IPS-NIHi11 (cell line): ENCODE data around the gene CADPS.

ENCODE experiments used
- DNase-seq: peaks from one replicate; pipeline ENCODE4 v3.0.0; 2012; ENCODE audit warnings: mixed read lengths, low spot score

CADPS gene

DNA sequence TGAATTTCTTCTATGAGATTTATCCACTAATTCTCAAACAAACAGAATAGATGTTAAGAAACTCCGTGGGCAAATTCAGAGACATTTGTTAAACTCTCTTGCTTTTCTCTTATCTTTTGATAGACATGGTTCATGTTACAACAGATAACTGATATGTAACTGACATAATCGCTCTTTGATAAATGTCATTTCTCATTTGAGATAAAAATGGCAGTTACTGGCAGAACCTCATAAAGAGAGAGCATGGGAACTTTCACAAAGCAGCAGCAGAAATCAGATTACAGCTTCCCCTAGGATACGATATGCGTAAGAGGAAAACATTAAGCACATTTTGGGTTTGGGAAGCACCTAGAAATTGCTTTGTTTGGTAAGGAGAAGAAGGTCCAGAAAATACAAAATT, 126.1 kb downstream of the CADPS start:
- DNase-seq, result no peak

DNA sequence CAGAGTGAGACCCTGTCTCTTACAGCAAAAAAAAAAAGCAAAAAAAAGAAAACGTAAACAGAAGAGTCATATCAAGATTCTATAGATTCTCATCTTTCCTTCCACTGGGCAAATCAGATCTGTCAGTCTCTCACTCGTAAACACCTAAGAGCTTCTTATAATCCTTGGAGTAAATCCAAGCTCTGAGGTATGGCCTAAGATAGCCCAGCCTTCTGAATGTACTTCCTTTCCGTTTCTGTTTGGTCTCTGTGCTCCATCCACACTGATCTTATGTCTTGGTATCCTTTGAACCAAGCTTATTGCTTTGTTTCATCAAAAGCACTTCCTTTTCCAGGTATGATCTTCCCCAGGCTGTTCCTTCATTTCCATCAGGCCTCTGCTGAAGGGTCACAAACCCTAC, 137.8 kb downstream of the CADPS start:
- no peak for DNase-seq

GRCh38 chr3:62735510-62735909, 139.7 kb downstream of the CADPS start:
- no peak for DNase-seq

GRCh38 chr3:62732183-62732904, 142.9 kb downstream of the CADPS start:
- DNase-seq, result no peak

- DNase-seq, result no peak
Measured at GRCh38 chr3:62727981-62728380, 147.2 kb downstream of the CADPS start.

- no peak for DNase-seq
Measured at GRCh38 chr3:62727536-62727935, 147.7 kb downstream of the CADPS start.

GRCh38 chr3:62724503-62724902, 150.7 kb downstream of the CADPS start:
- DNase-seq, result no peak

GRCh38 chr3:62723914-62724217, 151.3 kb downstream of the CADPS start:
- no peak for DNase-seq

GRCh38 chr3:62723166-62723913, 151.9 kb downstream of the CADPS start:
- peak; percentile 27 for DNase-seq

DNA sequence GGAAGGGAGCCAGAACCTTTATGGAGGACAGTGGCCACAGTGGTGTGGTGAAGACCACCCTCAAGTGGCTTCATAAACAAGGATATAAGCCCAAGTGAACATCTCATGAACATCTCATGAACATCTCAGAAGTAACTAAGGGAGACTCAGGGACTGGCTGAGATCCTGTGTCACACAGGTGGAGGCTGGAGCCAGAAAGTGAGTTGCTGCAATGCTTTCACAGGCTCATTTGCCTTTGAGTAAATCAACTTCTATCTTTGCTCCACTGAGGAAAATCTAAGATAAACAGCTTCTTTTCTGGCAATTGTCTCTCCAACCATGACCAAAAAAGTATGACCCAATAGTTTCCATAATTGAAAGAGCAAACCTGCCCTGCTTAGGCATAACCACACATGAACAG, 152.9 kb downstream of the CADPS start:
- no peak for DNase-seq

- no peak for DNase-seq
Measured at GRCh38 chr3:62718515-62719320, 156.5 kb downstream of the CADPS start.

DNA sequence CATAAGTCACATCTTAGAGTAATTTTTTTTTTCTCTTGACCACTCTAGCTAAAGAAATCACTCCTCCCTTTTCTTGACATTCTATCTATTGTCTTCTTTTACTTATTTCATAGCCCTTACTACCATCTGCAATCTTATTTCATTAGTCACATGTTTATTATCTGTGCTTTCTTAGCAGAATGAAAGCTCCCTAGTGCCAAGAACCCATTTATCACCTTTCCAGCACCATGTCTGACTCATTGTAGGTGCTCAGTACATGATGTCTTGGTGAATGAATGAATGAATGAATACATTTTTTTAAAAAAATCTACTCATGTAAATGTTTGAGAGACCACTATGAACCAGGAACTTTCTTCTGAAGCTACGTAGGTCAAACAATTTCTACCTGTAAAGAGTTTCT, 157.2 kb downstream of the CADPS start:
- no peak for DNase-seq

GRCh38 chr3:62712746-62713145, 162.5 kb downstream of the CADPS start:
- no peak for DNase-seq

DNA sequence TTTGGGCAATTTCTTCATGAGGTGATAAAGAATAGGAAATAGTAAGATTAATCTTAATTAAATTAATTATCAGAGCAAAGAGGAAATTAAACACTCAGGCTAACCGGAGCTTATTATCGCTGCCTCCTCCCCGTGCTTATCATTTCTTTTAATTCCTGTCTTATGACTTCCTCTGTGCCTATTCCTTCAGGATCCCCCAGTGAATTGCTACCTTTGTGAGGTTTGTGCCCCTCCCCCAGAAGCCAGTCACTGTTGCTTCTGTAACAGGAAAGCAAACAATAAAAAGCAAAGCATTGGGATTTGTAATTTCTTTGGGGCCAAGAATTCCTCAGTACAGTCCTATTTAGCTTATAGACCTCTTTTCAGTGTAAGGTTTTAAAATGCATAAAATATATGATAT, 164.5 kb downstream of the CADPS start:
- no peak for DNase-seq

GRCh38 chr3:62708638-62709373, 166.4 kb downstream of the CADPS start:
- peak; percentile 19 for DNase-seq

- DNase-seq, result no peak
Measured at GRCh38 chr3:62705721-62706120, 169.5 kb downstream of the CADPS start.

DNA sequence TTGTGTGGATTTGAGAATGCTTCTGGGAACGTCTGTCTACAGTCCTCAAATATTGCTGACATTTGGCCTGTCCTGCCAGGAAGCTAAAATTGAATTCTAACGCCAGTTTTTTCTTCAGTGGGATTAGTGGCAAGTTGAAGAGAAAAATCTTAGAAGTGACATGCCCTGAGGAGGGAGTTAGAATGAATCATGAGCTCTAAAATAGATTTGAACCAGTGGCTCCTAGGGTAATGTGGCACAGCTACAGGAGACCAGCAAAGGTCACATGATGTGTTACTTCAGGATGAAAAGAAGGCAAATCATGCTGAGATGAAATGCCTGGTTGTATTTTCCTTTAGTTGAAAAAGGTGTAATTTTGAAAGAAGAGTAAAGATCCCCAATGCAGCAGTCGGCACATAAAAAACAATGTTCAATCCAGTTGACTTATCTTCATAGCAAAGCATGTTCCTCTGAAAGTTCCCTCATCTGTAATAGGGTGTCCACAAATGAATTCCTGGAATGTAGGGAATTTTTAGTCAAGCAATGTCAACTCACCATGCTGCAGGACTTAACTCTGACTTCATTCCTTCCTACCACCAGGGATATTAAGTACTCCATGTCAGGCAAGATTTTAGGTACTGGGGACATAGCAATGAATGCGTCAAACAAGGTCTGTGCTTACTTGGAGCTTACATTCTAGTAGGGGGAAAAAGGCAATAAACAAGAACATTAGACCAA, 171.6 kb downstream of the CADPS start:
- no peak for DNase-seq

DNA sequence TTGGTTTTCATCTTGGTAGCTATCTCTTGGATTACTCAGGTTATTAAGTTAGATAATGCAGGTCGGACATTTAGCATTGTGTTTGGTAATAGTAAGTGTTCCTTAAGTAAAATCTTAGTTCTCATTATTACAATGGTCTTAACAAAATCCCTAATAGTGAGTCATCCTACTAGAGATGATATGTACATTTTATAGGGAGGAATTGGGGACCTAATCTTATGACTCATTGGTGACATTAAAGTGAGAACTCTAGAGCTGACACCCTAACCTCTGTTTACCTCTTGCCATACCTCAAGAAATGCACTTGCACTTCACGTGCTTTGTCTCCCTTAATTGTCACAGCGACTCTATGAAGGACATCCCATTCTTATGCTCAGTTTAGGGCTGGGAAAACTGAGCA, 174.9 kb downstream of the CADPS start:
- DNase-seq, result no peak

DNA sequence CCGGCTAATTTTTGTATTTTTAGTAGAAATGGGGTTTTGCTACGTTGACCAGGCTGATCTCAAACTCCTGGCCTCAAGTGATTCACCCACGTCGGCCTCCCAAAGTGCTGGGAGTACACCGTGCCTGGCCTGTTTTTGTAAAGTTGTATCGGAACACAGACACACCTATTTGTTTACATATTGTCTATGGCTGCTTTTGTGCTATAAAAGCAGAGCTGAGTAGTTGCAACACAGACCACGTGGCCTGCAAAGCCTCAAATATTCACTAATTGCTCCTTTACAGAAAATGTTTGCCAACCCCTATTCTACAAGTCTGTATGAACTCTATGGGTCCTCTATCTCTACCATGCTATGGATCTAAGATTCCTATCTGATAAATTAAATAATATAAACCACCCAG, 175.5 kb downstream of the CADPS start:
- no peak for DNase-seq

DNA sequence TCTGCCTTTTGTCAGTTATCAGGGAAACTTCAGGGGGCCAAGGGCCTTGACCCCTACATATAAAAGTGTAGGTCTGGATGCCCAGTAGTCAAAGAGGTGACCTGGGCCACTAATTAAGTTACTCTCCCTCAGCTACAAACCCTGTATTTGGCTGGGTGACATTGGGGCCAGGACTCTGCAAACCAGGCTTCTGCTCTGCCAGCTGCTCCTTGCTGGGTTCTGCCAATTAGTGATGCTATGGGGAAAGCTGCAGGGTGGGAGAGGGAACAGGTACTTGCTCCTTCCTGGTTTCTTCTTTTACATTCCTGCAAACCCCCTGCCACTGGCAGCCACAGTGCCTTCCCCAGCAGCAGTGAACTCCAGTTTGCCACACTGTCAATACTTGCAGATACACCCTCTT, 179.2 kb downstream of the CADPS start:
- DNase-seq, result no peak

GRCh38 chr3:62688812-62689211, 186.4 kb downstream of the CADPS start:
- no peak for DNase-seq

DNA sequence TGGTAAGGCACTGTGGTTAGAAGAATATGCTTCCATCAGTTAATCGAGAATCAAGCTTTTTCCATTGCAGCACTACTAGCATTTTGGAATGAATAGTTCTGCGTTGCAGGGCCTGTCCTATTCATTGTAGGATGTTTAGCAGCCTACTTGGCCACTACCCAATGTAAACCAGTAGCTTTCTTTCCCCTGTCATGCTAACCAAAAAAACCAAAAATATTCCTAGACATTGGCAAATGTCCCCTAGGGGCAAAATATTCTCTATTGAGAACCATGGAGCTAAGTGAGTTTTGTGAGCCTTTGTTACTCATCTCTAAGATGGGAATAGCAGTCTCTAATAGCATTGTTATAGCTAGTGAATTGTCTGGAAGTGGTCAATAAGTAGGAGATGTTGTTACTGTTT, 187.2 kb downstream of the CADPS start:
- DNase-seq, result no peak
